ENCODE measurements around the gene RMND5B.
"Not testable (repeated sequence)": the region's sequence is repeated elsewhere in the genome, so short reads cannot be mapped to it uniquely, and the experiment has no call there.

Gene RMND5B

DNA sequence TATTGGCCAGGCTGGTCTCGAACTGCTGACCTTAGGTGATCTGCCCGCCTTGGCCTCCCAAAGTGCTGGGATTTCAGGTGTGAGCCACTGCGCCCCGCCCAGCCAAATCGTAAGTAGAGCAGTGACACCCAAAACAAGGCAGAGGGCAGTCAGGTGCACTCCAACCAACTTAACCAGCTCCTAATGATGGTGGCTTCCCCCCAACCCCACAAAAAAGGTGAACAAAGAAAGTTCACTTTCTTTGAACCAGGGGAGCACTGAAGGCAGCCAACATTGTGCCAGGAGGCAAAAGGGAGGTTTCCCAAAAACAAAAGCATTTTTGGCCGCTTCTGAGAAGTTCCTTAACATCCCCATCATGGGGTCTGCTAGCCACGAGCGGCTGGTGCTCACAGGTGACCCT lies 46.8 kb downstream of the RMND5B start:
- no peak for DNase-seq

DNA sequence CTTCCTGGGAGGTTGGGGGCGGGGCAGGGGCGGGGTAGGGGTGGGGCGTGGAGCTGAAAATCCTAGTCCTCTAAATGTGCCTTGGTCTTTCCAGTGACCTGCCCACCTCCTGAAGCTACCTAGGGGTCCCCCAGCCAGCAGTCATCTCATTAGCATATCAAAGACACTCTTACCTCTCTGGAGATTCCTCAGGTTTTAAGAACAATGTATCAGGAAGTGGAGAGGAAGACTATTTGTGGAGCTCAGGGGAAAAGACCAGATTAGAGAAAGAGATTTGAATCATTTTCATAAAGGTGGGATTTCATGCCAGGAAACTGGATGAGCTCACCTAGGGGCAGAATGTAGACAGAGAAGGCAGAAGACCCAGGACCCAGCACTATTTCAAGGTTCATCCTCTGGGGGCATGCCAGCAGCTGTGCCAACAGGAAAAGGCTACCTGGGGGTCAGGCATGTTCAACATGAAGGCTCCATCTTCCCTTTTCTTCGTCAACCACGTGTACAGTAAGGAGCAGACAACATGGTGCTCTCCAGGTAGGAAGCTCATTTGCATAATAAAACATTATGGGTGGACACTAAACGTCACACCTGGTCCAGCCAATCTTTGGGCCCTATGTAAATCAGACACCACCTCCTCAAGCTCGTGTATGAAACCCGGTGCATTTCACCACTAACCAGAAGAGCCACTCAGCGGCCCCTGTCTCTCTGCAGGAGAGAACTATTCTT lies 49.5 kb downstream of the RMND5B start:
- no peak for DNase-seq

DNA sequence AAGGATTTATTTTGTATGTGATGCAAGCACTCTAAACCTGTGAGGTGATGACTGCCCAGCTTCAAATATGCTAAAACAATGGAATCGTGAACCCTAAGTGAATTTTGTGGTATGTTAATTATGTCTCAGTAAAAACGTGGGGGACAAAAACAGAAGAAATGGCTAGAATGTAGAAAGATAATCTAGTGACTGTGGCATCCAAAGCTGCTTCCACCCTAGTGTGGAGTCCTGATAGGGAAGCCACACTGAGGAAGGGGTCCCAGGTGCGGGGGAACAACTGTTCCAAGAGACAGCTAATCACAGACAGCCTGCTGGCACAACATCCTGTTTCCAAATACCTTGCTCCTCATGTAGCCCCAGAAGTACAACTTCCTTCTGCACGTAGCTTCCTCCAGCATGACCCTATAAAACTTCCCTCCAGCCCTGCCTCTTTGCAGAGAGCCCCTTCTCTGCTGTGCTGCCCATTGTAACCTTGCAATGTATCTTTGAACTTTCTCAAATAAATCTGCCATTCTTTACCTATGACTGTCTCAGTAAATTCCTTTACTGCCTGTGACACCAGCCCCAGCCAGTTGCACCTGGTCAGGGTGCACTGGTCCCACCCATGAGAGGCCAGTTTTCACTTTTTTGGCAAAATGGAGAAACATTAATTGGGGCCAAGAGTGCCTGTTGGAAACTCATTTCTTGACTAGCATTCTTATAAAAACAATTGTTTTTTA lies 51.5 kb downstream of the RMND5B start:
- no peak for DNase-seq

DNA sequence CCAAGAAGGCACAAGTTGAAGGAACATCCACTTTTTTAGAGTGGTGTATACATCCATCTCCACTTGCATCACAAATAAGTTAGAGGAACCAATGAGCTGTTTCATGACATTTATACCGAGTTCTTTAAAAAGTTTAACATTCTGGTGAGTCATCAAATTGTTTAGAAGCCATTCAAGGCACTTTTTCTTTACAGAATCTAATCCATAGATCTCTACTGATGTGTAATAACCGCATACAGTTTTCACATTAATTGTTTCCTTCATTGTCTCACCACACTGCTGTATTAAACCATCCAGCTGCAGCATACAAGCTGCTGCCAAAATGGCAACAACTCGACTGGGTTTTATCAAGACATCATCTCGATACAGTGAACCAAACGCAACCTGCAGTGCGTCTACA lies 55.6 kb downstream of the RMND5B start:
- no peak for DNase-seq

DNA sequence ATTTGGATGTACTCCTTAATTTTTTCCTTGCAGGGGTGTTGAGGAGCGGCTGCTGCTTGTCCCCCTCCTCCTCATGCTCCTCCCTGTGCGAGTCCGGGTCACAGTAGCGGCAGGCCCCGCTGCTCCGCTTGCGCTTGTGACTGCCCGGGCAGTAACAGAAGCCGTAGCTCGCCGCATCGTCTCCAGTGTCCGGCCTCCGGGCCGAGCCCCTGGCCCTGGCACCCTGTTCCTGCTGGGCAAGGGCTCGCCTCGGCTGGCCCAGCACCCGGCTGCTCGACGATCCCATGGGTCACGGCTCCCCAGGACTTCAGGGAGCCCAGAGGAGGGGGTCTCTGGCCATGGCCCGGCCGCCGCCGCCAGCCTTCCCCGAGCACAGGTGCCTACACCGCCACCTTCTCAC lies 56.2 kb downstream of the RMND5B start, which contains the start of gene GMCL2:
Gene GMCL2 (minus strand): TSS at position 358 of the 400 bp plus-strand sequence. CDS start 72 bp downstream, at position 286.
- DNase-seq, result no peak

DNA sequence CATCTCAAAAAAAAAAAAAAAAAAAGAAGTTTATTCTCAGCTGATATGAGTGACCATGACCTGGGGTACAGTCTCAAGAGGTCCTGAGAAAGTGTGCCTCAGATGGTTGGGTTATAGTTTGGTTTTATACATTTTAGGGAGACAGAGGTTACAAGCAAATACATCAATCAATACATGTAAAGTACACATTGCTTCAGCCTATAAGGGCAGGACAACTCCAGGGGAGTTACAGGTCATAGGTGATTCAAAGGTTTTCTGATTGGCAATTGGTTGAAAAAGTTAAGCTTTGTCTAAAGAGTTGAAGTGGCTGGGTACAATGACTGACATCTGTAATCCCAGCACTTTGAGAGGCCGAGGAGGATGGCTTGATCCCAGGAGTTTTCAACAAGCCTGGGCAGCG lies 58.6 kb downstream of the RMND5B start:
- no peak for DNase-seq

DNA sequence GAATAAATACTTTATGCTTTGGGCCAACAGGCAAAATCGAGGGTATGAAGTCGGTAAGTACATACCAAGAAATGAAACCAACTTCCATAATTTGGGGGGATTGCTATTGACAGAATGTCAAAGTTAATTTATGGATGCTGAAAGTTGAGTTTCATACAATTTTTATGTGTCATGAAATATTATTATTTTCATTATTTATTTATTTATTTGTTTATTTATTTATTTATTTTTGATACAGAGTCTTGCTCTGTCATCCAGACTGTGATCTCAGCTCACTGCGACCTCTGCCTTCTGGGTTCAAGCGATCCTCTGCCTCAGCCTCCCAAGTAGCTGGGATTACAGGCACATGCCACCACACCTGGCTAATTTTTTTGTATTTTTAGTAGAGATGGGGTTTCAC lies 60.8 kb downstream of the RMND5B start:
- DNase-seq, result no peak

DNA sequence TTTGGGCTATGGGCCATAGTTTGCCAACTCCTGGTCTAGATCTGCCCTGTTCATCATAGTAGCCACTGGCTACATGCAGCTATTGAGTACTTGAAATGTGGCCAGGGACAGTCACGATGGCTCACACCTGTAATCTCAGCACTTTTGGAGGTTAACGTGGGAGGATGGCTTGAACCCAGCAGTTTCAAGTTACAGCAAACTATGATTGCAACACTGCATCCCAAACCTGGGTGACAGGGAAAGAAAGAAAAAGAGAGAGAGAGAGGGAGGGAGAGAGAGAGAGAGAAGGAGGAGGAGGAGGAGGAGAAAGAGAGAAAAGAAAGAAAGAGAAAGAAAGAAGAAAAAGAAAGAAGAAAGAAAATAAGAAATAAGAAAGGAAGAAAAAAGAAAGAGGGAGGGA lies 61.4 kb downstream of the RMND5B start:
- DNase-seq, result no peak

DNA sequence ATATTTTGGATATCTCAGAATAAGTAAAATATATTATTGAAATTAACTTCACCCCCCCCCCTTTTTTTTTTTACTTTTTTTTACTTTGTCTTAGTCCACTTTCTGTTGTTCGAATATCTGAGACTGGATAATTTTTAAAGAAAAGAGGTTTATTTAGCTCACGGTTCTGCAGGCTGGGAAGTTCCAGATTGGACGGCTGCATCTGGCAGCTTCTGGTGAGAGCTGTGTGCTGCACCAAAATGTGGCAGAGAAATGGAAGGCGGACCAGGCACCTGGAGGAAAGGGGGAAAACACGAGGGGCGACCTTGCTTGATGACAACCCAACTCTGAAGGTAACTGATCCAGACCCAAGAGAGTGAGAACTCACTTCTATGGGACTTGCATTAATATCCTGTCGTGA lies 62.0 kb downstream of the RMND5B start:
- DNase-seq, result no peak

DNA sequence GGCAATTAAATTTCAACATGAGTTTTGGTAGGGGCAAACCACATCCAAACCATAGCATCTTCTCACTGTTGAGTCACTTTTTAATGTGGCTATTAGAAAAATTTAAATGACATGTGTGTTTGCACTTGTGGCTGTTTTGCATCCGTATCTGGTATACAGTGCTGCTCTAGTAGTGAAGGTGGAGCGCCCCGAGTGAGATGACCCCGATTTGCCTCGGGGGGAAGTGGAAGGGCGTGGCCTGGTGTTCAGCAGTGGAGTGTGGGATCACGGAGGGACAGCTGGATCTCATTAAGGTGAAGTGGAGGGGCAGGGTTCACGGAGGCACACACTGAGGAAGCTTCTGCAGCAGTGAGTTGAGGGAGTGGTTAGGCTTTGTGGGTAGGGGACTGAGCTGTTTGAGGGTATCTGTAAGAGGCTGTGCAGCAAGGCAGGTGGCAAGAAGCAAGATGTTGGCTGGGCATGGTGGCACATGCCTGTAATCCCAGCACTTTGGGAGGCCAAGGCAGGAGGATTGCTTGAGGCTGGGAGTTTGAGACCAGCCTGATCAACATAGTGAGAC lies 62.5 kb downstream of the RMND5B start:
- no peak for DNase-seq

DNA sequence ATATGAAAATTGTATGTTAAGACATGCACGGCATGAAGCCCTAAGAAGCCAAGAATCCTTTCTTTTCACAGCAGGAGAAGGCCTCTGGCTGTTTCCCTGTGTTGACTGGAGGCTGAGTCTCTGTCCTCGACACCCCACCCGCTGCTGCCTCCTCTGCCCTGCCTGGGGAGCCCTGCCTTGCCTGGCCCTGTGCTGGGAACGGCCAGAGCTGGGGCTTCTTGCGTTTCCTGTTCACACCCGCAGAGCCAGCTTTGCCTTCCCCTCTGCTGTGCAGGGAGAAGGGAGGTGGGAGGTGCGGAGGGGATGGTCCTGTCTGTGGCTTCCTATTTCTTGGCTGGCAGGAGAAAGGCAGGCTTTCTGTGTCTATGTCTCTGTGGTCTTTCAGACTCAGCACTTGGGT lies 63.2 kb downstream of the RMND5B start:
- DNase-seq, result no peak

DNA sequence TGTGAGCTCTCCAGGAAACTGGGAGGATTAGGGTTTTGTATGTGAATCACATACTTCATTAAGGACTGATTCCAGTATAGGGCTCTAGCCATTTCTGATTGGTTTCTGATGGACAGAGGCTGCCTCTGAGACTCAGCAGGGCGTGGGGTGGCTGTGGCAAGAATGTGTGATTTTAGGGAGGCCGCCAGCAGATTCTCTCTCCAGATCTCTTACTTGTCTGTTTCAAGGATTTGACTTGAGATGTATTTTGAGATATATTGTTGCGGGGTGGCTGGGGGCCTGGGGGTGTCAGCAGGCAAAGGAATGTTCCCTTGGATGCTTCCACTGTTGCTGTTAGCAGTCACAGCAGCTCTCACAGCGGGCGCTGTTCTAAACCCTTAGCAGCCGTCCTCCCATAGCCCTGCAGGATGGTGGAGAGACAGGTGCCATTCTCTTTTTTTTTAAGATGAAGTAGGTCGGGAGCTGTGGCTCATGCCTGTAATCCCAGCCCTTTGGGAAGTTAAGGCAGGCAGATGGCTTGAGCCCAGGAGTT lies 65.5 kb downstream of the RMND5B start:
- DNase-seq, result no peak

DNA sequence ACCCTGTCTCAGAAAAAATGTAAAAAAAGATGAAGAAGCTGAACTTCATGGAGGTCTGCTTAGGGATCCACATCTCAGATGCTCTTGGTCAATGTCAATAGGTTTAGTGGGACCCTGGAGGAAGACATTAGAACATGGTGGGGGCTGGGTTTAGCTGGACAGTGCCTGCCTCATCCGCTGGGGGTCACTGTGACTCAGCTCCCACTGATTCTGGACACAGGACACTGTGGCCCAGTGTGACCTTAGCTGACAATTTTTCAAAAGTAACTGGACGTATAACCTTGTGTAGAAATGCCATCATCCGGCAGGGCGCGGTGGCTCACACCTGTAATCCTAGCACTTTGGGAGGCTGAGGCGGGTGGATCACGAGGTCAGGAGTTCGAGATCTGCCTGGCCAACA lies 66.2 kb downstream of the RMND5B start:
- DNase-seq, result no peak

DNA sequence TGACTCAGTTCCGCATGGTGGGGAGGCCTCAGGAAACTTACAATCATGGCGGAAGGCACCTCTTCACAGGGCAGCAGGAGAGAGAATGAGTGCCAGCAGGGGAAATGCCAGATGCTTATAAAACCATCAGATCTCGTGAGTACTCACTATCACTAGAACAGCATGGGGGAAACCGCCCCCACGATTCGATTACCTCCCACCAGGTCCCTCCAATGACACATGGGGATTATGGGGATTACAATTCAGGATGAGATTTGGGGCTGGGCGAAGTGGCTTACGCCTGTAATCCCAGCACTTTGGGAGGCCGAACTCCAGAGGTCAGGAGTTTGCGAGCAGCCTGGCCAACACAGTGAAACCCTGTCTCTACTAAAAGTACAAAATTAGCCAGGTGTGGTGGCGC lies 67.3 kb downstream of the RMND5B start:
- DNase-seq, result not testable (repeated sequence)

DNA sequence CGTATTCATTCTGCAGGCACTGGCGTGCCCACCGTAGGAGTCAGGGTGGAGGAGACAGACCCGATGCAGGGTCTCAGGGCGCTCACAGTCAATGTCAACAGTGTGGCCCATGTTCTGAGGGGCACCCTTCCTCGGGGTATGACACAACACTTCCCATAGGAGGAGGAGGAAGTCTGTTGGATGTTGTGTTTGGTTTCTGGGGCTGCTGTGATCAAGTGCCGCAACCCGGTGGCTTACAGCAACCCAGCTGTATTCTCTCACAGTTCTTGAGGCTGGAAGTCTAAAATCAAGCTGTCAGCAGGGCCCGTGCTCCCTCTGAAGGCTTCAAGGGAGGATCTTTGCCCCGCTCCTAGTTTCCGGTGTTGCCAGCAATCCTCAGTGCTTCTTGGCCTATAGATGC lies 67.9 kb downstream of the RMND5B start:
- no peak for DNase-seq

DNA sequence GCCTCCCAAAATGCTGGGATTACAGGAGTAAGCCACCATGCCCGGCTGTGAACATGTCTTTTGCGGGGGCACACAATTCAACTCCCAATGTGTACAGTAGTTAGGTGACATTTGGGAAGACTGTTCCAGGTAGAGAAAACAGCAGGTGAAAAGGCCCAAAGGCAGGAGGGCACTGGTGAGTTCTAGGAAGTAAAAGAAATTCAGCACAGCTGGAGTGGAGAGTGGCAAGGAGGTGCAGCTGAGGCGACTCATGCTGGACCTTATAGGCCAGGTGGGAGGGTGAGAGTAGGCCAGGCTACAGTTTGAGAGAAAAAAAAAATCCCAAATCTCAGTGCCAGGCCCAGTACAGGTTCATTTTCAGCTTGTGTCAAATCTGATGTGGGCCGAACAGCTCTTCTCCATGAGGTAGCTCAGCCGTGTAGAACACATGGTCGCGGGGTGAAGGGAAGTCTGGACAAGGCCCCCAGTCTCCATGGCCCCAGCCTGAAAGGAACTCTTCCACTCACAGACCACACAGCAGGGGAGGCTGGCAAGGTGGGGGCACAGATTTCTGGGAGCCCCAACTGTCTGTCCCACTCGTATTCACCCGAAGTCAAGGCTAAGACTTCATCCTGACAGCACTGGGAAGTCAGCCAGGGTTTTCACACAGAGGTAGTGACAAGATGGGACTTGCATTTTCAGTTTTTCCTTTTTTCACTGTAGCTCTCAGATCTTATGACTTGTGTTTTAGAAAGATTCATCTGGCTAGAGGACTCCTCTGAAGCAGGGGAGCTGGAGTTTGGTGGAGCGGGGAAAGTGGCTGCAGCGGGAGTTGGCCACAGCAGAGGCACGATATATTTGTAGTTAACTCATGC lies 69.0 kb downstream of the RMND5B start:
- no peak for DNase-seq
